Stimulated activated CD8-positive, alpha-beta memory T cell treated with anti-CD3 and anti-CD28 coated beads, Interleukin-4, amount 100 ng/mL, for 4 hours (primary cell): ENCODE data around the gene PRAMEF4.
"Not testable (repeated sequence)": the region's sequence is repeated elsewhere in the genome, so short reads cannot be mapped to it uniquely, and the experiment has no call there.

Experiments
- DNase-seq, 2 donors: peaks; one replicate each; pipeline ENCODE4 v3.0.0-alpha.2; 2020; ENCODE audit warnings: low read depth in 2 of 2, low spot score in 1 of 2

The PRAMEF4 gene

GRCh38 chr1:12886101-12886500 lies at the start of gene PRAMEF4:
TSS of gene PRAMEF4 (minus strand) at chr1:12886201. CDS start at chr1:12883394, 2,807 bp downstream.
- not testable (repeated sequence) for DNase-seq

- not testable (repeated sequence) for DNase-seq
Observed at GRCh38 chr1:12924368-12924767, 38.4 kb upstream of the PRAMEF4 start.

- DNase-seq = not testable (repeated sequence)
Observed at GRCh38 chr1:12921749-12922148, 35.7 kb upstream of the PRAMEF4 start.

- DNase-seq = not testable (repeated sequence)
Observed at GRCh38 chr1:12916310-12916709, 30.3 kb upstream of the PRAMEF4 start, which contains the start of gene PRAMEF7. TSS of gene PRAMEF7 (plus strand) at chr1:12916610. CDS start at chr1:12917693, 1,083 bp downstream.

GRCh38 chr1:12903793-12904572 lies 18.0 kb upstream of the PRAMEF4 start:
- DNase-seq = not testable (repeated sequence)

GRCh38 chr1:12899186-12899585 lies 13.2 kb upstream of the PRAMEF4 start:
- not testable (repeated sequence) for DNase-seq

- DNase-seq = not testable (repeated sequence)
Observed at GRCh38 chr1:12898170-12898569, 12.2 kb upstream of the PRAMEF4 start, which contains the start of gene PRAMEF10. TSS of gene PRAMEF10 (minus strand) at chr1:12898270. CDS start at chr1:12895847, 2,423 bp downstream.

- DNase-seq = not testable (repeated sequence)
Observed at GRCh38 chr1:12878453-12878852, 7.5 kb downstream of the PRAMEF4 start.

GRCh38 chr1:12863131-12863880 lies 22.7 kb downstream of the PRAMEF4 start:
- DNase-seq = not testable (repeated sequence)

- not testable (repeated sequence) for DNase-seq
Observed at GRCh38 chr1:12856786-12857185, 29.2 kb downstream of the PRAMEF4 start, which contains the start of gene PRAMEF2. TSS of gene PRAMEF2 (plus strand) at chr1:12857086. CDS start at chr1:12859010, 1,924 bp downstream.

- DNase-seq = no peak
Observed at GRCh38 chr1:12851779-12852178, 34.2 kb downstream of the PRAMEF4 start.

- DNase-seq = not testable (repeated sequence)
Observed at GRCh38 chr1:12848620-12849019, 37.4 kb downstream of the PRAMEF4 start, which contains the start of gene HNRNPCL1. TSS of gene HNRNPCL1 (minus strand) at chr1:12848720. CDS start at chr1:12848289, 431 bp downstream.

GRCh38 chr1:12833251-12833650 lies 52.8 kb downstream of the PRAMEF4 start:
- not testable (repeated sequence) for DNase-seq

- DNase-seq = not testable (repeated sequence)
Observed at GRCh38 chr1:12831310-12831709, 54.7 kb downstream of the PRAMEF4 start, which contains the start of gene PRAMEF11. TSS of gene PRAMEF11 (minus strand) at chr1:12831410. CDS start at chr1:12828789, 2,621 bp downstream.
